H9 (cell line): ENCODE results near the gene AADAC. TPM values are rescaled to one million over a fixed set of nuclear protein-coding genes. Genes with fewer than 3 reads are reported as not detected.

Source experiments
- DNase-seq: peaks from one replicate; pipeline ENCODE4 v3.0.0-alpha.2; 2017
- H2AFZ ChIP-seq: one replicate; pipeline ENCODE4 v1.6.1; 2013; ENCODE audit warnings: mild to moderate bottlenecking, low read length, control low read depth, moderate library complexity
- H2AK5ac ChIP-seq: 2 replicates; pipeline ENCODE4 v1.6.1; 2013; ENCODE audit warnings: low read length, control low read depth, mixed read lengths; ENCODE audit not compliant: insufficient read length
- H2BK120ac ChIP-seq: one replicate; pipeline ENCODE4 v1.6.1; 2013; ENCODE audit warnings: low read depth, mild to moderate bottlenecking, low read length, control low read depth, inconsistent platforms; ENCODE audit not compliant: poor library complexity, severe bottlenecking
- H2BK12ac ChIP-seq: 2 replicates; pipeline ENCODE4 v1.6.1; 2013; ENCODE audit warnings: low read length, control low read depth, mixed read lengths, low read depth; ENCODE audit not compliant: insufficient read length
- H2BK15ac ChIP-seq: 2 replicates; pipeline ENCODE4 v1.6.1; 2013; ENCODE audit warnings: low read depth, low read length, control low read depth
- H2BK20ac ChIP-seq: one replicate; pipeline ENCODE4 v1.6.1; 2013; ENCODE audit warnings: low read depth, mild to moderate bottlenecking, low read length, control low read depth, inconsistent platforms; ENCODE audit not compliant: poor library complexity, severe bottlenecking
- H2BK5ac ChIP-seq: 2 replicates; pipeline ENCODE4 v1.6.1; 2013; ENCODE audit warnings: low read length, control low read depth, mixed read lengths; ENCODE audit not compliant: insufficient read length
- H3K14ac ChIP-seq: 2 replicates; pipeline ENCODE4 v1.6.1; 2013; ENCODE audit warnings: low read length, control low read depth; ENCODE audit not compliant: insufficient read depth
- H3K18ac ChIP-seq: 2 replicates; pipeline ENCODE4 v1.6.1; 2013; ENCODE audit warnings: low read depth, mild to moderate bottlenecking, mixed read lengths, low read length, control low read depth; ENCODE audit not compliant: insufficient read length
- H3K23ac ChIP-seq: 2 replicates; pipeline ENCODE4 v1.6.1; 2013; ENCODE audit warnings: low read length, control low read depth, mixed read lengths, low read depth; ENCODE audit not compliant: insufficient read length
- H3K23me2 ChIP-seq: 2 replicates; pipeline ENCODE4 v1.6.1; 2013; ENCODE audit warnings: low read depth, mild to moderate bottlenecking, mixed read lengths, low read length, control low read depth; ENCODE audit not compliant: insufficient read length, poor library complexity, severe bottlenecking
- H3K27ac ChIP-seq: 2 replicates; pipeline ENCODE4 v1.5.1; 2013; ENCODE audit warnings: low read length, control low read depth, mixed read lengths, low read depth; ENCODE audit not compliant: insufficient read length
- H3K27me3 ChIP-seq: 2 replicates; pipeline ENCODE4 v1.6.1; 2013; ENCODE audit warnings: low read length, control low read depth, inconsistent platforms; ENCODE audit not compliant: insufficient read depth
- H3K4ac ChIP-seq: 2 replicates; pipeline ENCODE4 v1.6.1; 2013; ENCODE audit warnings: low read depth, mild to moderate bottlenecking, control low read depth, inconsistent platforms, low read length, moderate library complexity
- H3K4me1 ChIP-seq: 2 replicates; pipeline ENCODE4 v1.6.1; 2013; ENCODE audit warnings: low read length, control low read depth, inconsistent platforms; ENCODE audit not compliant: insufficient read depth
- H3K4me2 ChIP-seq: 2 replicates; pipeline ENCODE4 v1.6.1; 2013; ENCODE audit warnings: low read length, control low read depth, mixed read lengths; ENCODE audit not compliant: insufficient read length, insufficient read depth
- H3K56ac ChIP-seq: 2 replicates; pipeline ENCODE4 v1.6.1; 2013; ENCODE audit warnings: low read depth, mild to moderate bottlenecking, mixed read lengths, low read length, control low read depth; ENCODE audit not compliant: insufficient read length
- H3K79me1 ChIP-seq: 2 replicates; pipeline ENCODE4 v1.6.1; 2013; ENCODE audit warnings: low read depth, mild to moderate bottlenecking, moderate library complexity, low read length, control low read depth, inconsistent platforms; ENCODE audit not compliant: insufficient read depth, poor library complexity, severe bottlenecking
- H3K79me2 ChIP-seq: 2 replicates; pipeline ENCODE4 v1.6.1; 2013; ENCODE audit warnings: low read length, control low read depth, inconsistent platforms; ENCODE audit not compliant: insufficient read depth
- H3K9ac ChIP-seq: 2 replicates; pipeline ENCODE4 v1.6.1; 2013; ENCODE audit warnings: low read length, control low read depth, mixed read lengths; ENCODE audit not compliant: insufficient read length; ENCODE audit errors: extremely low read depth
- H3K9me3 ChIP-seq: one replicate; pipeline ENCODE4 v1.6.1; 2013; ENCODE audit warnings: low read depth, low read length, inconsistent platforms; ENCODE audit not compliant: control insufficient read depth
- H3T11ph ChIP-seq: one replicate; pipeline ENCODE4 v1.6.1; 2013; ENCODE audit warnings: mild to moderate bottlenecking, low read length, control low read depth, inconsistent platforms
- H4K20me1 ChIP-seq: one replicate; pipeline ENCODE4 v1.6.1; 2013; ENCODE audit not compliant: control insufficient read depth, insufficient read length, insufficient read depth
- H4K5ac ChIP-seq: 2 replicates; pipeline ENCODE4 v1.6.1; 2013; ENCODE audit warnings: low read depth, mild to moderate bottlenecking, mixed read lengths, low read length, control low read depth; ENCODE audit not compliant: insufficient read length
- H4K8ac ChIP-seq: replicated peaks from 2 replicates; pipeline ENCODE4 v1.6.1; 2013; ENCODE audit warnings: low read length, control low read depth, mixed read lengths, low read depth; ENCODE audit not compliant: insufficient read length
- H4K91ac ChIP-seq: 2 replicates; pipeline ENCODE4 v1.6.1; 2013; ENCODE audit warnings: low read depth, mild to moderate bottlenecking, moderate library complexity, mixed read lengths, low read length, control low read depth; ENCODE audit not compliant: insufficient read length
- H3K27ac Mint-ChIP-seq, 3 experiments: 2 replicates in 2 of 3; 3 replicates in 1 of 3; pipeline ENCODE4 v1.8.0; 2020 to 2021; ENCODE audit warnings: mixed read lengths in 3 of 3, mild to moderate bottlenecking in 1 of 3, moderate library complexity in 1 of 3
- H3K27me3 Mint-ChIP-seq: 2 replicates; pipeline ENCODE4 v1.8.0; 2021; ENCODE audit warnings: low read depth, mild to moderate bottlenecking, moderate library complexity, mixed read lengths
- H3K36me3 Mint-ChIP-seq, 3 experiments: 2 replicates in 2 of 3; 3 replicates in 1 of 3; pipeline ENCODE4 v1.8.0; 2020 to 2021; ENCODE audit warnings: low read depth in 3 of 3, mixed read lengths in 3 of 3; ENCODE audit not compliant: insufficient read depth in 1 of 3
- H3K4me1 Mint-ChIP-seq, 2 experiments: 2 replicates each; pipeline ENCODE4 v1.8.0; 2020; ENCODE audit warnings: mixed read lengths in 2 of 2
- H3K4me3 Mint-ChIP-seq, 2 experiments: 2 replicates in 1 of 2; 3 replicates in 1 of 2; pipeline ENCODE4 v1.8.0; 2020 to 2021; ENCODE audit warnings: mild to moderate bottlenecking in 2 of 2, mixed read lengths in 2 of 2, moderate library complexity in 1 of 2
- H3K9me3 Mint-ChIP-seq, 2 experiments: 2 replicates in 1 of 2; 3 replicates in 1 of 2; pipeline ENCODE4 v1.8.0; 2020; ENCODE audit warnings: mild to moderate bottlenecking in 2 of 2, mixed read lengths in 2 of 2, moderate library complexity in 1 of 2
- CTCF ChIP-seq: fragments of 200-600 bp; sonication (generic); conservative IDR thresholded peaks from 3 replicates; pipeline ENCODE4 v1.8.0; 2021; ENCODE audit warnings: antibody characterized with exemption, mild to moderate bottlenecking
- WGBS: extraction: QIAGEN DNeasy Blood & Tissue Kit; methylation state at CpG from one replicate; pipeline ENCODE4 v1.1.7; 2013; ENCODE audit warnings: missing lambda C conversion rate, low lambda C conversion rate, mixed read lengths; ENCODE audit not compliant: insufficient read length; ENCODE audit errors: extremely low coverage; 5-methylcytosine and 5-hydroxymethylcytosine counted together
- total RNA-seq: library from RNA; stranded (reverse); gene quantifications from 2 replicates; pipeline ENCODE4 v1.2.1, GENCODE V29; 2021

The AADAC gene
- total RNA-seq, 1 experiment from 2014 or later = not detected

GRCh38 chr3:151770956-151771355, 43.0 kb upstream of the AADAC start:
- Histone ChIP-seq H4K5ac (no peak overlapping the region), H4K8ac (no peak overlapping the region), H3K4ac (no peak overlapping the region), H3K4me2 (no peak overlapping the region), H3K27me3 (no peaks in the 10 kb centered on the region), H2BK20ac (no peak overlapping the region), H3K18ac (no peak overlapping the region), H3K14ac (no peak overlapping the region), H3K23me2 (no peaks in the 10 kb centered on the region), H3T11ph (no peak overlapping the region), H4K91ac (no peak overlapping the region), H3K9me3 (no peaks in the 10 kb centered on the region), H3K4me1 (no peaks in the 10 kb centered on the region), H3K79me1 (no peaks in the 10 kb centered on the region), H3K56ac (no peak overlapping the region), H4K20me1 (no peaks in the 10 kb centered on the region), H2AK5ac (no peak overlapping the region), H2BK5ac (no peak overlapping the region), H2BK12ac (no peak overlapping the region), H2BK15ac (no peak overlapping the region), H3K9ac (no peak overlapping the region), H2AFZ (no peak overlapping the region), H3K27ac (no peak overlapping the region), H3K79me2 (no peaks in the 10 kb centered on the region), H3K23ac (no peak overlapping the region), H2BK120ac (no peak overlapping the region)
- no peaks in the 10 kb centered on the region for H3K27me3 Mint-ChIP-seq
- no peak overlapping the region for H3K27ac Mint-ChIP-seq
- no peaks in the 10 kb centered on the region; a peak in 1 of 5 replicates for H3K9me3 Mint-ChIP-seq
- no peak for TF ChIP-seq CTCF
- H3K36me3 Mint-ChIP-seq = no peaks in the 10 kb centered on the region
- WGBS = no CpG with 5 or more reads among the region's 4 CpGs
- H3K4me1 Mint-ChIP-seq = peaks cover 0 to 2% of the 10 kb centered on the region in 2 experiments; a peak in 1 of 4 replicates
- no peak for DNase-seq
- no peak overlapping the region for H3K4me3 Mint-ChIP-seq
